ENCODE measurements around the gene CSF3.

The CSF3 gene

DNA sequence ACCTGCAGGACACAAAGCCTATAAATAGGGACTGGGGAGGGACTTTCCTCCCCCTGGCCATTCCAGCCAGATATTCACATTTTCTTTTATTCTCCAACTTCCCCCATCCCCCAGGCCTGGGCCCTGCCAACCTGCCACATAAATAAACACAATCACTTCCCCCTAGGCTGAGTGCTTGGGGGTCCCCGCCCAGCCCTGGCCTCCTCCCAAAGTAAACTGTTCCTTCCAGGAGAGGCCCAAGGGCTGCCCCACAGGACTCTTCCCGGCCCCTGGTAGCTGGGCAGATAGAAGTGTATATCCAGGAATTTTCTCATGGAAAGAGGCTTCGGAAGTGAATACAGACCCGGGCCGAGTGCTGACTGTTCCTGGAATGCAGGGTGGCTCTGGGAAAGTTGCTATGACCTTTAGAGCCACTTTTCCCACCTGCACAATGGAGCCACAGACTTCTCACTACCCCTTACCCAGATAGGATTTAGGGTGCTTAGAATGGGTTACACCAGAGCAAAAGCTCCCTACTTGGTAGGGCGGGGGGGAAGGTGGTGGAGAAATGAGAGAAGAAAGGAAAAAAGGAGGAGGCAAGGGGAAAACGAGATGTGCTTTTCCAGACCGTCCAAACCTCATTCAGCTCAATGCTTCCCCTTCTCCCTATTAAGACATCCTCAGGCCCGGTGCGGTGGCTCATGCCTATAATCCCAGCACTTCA lies 8.5 kb downstream of the CSF3 start:
- no peak for DNase-seq (ENCODE audit: low read depth in 2 of 3, low spot score in 1 of 3)

DNA sequence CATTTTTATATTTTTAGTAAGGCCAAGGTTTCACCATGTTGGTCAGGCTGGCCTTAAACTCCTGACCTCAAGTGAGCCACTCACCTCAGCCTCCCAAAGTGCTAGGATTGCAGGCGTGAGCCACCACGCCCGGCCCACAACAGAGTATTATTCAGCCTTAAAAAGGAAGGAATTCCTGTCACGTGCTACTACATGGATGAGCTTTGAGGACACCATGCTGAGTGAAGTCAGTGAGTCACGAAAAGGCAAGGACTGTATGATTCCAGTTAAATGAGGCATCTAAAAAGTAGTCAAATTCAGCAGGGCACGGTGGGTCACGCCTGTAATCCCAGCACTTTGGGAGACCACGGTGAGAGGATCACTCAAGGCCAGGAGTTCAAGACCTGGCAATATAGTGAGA lies 9.7 kb downstream of the CSF3 start:
- DNase-seq (ENCODE audit: low read depth in 2 of 3, low spot score in 1 of 3) = no peak

DNA sequence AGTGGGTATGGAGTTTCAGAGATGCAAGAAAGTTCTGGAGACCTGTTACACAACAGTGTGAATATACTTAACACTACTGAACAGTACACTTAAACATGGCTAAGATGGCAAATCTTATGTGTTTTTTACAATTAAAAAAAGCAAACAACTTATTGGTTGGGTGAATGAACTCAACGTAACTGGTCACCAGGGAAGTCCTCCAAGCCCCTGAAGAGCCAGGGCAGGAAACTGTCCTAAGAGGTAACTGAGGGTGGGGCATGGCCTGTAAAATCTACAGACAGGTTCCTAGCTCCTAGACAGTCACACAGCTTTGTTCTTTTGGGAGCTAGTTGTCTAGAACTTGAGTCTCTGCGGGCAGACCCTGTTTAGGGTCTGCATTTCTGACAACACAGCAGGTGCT lies 10.3 kb downstream of the CSF3 start:
- no peak for DNase-seq (ENCODE audit: low read depth in 2 of 3, low spot score in 1 of 3)

DNA sequence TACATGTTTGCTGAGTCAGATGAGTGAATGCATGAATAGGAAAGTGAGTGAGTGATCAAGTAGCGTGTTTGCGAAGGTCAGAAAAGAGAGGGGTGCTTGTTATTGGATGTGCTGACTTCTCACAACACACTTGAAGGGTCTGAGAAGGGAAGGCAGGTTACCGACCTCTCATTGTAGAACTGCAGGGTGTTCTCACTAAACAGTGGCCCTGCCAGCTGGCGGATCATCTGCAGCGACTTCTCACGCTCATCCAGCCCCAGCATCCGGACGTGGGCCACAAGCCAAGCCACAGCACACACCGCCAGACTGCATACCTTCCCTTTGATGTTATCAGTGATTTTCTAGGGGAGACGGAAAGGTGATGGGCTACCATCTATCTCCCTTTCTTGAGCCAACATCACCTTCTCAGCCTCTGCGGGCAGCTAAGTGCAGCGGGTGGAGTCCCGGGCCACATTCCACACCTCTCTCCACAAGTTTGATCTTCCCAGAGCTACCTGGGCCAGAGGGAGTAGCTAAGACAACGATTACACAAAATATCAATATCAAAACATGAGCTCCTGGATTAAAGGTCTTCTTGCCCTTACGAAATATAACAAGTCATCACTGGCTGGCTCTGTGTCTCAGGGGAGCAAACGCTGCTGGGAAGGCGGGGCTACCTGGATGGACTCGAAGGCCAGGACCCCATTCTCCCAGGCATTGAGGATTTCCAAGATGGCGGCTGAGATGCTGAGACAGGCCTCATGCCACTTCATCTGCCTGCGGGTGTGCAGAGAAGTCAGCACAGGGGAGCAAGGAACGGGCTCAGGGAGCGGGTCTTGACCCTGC lies 11.0 kb downstream of the CSF3 start:
- no peak for DNase-seq (ENCODE audit: low read depth in 2 of 3, low spot score in 1 of 3)

DNA sequence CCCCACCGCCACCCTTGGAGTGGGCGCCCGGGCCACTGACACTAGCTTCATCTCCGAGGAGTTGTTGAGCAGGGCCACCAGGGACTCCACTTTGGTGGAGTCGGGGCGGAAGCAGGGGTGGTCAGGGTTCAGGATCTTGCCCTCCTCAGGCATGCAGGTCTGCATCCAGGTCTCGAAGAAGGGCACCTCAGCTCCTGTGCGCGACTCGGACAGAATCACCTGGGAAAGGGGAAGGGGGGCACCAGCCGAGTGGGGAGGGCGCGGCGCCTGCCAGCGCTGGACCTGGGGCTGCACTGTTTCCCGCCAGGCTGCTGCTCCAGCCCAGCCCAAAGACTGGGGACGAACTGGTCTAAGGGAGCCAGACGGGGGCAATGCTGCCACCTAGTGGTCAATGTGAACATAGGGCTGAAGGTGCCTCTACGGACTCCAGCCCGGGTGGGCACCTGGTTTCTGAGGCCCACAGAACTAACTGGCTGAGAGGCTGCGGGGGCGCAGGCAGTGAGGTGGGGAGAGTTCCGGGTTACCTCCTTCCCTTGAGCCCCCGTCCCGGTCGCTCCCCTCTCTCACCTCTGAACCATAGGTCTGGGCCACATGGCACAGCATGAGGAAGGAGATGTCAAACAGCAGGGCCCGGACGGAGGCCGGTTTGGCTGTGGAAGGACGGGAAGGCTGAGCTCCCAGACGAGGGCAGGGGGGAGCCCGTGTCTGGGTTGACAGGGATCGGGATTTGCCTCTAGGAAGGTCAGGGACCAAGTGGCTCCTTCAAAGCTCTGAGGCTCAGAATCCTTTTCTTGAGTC lies 11.8 kb downstream of the CSF3 start:
- peak; percentile 55 to 71 (median 68) for DNase-seq (ENCODE audit: low read depth in 2 of 3, low spot score in 1 of 3)

DNA sequence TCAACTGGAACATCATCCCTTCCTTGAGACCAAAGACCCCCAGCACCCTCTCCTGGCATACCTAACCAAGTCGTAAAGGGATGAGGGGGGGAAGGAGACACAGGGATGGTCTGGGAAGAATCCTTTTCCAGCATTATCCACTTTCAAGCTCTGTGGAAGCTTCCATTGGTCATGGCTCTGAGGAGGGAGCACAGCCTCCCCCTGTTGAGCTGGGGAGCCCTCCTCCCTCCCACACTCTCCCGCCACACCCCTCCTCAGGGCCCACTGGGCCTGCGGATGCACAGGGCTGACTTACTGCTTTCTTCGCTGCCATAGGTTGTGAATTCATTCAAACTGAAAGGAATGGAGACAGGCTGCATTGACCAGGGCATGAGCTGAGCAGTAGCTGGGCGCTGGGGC lies 12.4 kb downstream of the CSF3 start:
- DNase-seq (ENCODE audit: low read depth in 2 of 3, low spot score in 1 of 3) = no peak

DNA sequence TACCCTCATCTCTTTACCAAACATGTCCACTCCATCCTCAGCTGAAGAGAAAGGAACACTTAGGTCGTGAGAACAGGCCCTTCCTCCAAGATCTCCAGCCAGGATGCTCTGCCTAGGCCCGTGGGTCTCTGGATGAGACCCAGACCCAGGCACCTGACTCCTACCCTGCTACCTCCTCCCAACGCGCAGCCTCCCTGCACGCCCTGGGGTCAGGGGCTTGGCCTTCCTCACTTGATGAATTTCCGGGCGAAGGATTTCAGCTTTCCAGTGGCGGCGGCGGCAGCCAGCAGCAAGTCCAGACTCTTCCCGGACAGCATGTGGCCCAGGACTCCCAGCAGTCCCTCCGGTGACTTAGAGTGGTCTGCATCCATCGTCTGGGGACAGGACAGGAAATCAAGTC lies 13.4 kb downstream of the CSF3 start:
- DNase-seq (ENCODE audit: low read depth in 2 of 3, low spot score in 1 of 3) = no peak

DNA sequence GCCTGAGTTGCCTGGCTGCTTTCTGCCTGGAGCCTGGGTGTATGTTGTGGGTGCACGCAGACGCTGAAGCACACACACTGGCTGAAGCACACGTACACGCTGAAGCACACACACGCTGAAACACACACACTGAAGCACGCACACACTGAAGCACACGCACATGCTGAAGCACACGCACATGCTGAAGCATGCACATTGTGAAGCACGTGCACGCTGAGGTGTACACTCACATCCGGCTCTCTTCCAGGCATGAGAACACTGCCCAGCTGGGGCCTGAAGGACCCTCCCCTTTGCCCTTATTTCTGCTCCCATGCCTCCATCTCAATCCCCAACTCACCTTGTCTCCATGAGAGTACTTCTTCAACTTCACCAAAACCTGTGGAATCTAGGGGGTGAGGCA lies 16.5 kb downstream of the CSF3 start:
- no peak for DNase-seq (ENCODE audit: low read depth in 2 of 3, low spot score in 1 of 3)

DNA sequence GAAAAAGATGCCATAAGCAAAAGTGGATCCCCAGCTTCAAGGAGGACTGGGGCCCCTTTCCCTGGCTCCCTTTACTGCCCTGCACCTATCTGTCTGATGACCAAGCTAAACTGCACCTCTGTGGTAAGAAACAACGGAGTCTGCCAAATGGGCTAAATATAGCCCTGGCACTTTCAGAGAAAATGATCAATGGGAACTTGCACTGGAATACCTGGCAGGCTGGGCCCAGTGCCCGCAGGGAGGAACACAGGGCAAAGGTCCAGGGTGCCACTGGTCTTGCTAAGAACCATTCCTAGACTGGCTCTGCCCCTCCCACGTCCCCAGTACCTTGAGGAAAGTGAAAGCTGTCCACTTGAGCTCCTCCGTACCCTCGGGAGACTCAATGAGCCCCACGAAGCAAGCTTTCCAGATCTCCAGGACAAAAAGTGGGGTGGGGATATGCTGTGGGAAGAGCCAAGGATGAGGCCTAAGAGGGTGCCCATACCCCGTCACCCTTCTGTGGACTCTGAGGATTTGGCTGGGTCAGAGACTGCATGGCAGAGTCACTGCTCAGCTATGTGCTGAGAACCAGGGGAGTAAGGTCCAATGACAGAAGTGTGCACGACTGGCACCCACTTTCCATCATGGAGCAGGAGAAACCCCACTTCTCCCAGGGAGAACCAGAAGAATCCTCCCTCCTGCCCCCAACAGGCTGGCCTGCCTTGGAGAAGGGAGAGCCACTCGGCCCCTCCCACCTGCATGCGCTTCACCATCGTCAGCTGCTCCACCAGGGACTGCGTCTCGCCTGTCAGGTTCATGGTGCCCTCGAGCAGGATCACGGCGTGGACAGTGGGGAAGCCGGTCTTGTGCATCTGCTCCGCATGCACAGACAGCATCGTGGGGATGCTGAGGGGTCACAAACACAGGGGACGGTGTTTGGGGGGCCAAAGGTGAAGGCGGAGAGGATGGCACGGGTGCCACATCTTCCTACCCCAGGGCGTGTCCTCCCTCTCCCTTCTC lies 17.4 kb downstream of the CSF3 start:
- no peak for DNase-seq (ENCODE audit: low read depth in 2 of 3, low spot score in 1 of 3)

DNA sequence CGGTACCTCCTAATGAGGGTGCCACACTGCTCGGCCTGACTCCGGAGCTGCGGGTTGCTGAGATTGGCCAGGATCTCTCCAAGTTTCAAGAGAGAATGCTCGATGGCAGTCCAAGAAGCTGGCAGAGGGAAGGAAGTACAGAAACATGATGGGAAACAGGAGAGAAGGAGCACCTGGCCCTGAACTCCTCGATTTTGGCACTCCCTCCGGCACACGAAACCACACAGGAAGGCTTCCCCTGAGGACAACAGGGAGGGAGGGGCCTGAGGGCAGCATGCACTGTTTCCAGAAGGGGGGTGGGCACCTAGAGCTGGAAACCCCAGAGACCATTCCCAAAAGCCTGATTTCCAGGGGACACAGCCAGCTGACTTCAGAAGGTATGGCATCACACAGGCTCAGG lies 18.1 kb downstream of the CSF3 start:
- no peak for DNase-seq (ENCODE audit: low read depth in 2 of 3, low spot score in 1 of 3)

DNA sequence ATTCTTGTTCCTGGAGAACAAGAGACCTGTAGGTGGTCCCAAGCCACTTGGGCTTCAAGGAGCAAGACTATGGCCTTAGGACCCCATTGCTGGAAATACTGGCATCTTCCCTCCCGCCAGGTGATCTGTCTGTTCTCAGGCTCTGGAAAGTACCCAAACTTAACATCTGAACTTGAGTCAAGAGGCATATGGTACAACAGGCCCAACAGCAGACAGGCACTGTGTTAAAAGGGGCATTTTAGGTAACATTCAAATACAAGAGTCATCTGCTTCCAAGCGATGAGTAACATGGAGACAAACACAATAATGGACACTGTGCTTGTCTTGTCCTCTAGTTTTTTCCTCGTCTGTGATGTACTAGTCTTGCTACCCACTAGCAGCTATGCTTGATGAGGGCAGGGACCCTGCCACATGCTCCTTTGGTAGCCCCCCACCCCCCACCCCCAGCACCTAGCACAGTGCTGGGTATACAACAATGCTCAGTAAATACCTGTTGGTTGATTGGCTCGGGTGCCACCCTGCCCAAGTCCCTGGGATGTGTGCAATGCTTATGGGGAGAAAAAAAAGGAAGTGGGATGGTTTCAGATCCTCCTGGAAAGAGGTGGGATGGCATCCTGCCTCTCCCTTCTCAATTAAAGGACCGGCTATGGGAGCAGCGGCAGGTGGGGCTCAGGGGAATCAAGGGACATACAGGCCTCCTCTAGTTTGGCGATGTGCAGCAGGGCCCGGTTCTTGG lies 19.4 kb downstream of the CSF3 start:
- no peak for DNase-seq (ENCODE audit: low read depth in 2 of 3, low spot score in 1 of 3)

DNA sequence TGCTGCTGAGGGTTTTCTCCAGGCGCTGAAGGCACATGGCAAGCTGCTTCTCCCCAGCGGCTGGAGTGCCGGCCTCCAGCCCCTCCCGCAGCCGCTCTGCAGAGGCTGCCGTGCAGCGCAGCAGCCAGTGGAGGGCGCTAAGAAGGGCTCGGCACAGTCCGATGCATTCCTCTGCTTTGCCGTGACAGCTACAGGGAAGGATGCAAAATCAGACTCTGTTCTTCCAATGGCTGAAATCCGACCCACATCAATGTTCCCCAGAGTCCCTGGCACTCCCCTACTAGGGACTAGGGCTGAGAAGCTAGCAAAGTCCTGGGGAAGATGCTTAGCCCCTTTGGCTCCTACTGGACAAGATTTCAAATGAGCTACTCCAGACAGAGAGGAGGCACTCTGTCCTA lies 19.9 kb downstream of the CSF3 start:
- no peak for DNase-seq (ENCODE audit: low read depth in 2 of 3, low spot score in 1 of 3)

DNA sequence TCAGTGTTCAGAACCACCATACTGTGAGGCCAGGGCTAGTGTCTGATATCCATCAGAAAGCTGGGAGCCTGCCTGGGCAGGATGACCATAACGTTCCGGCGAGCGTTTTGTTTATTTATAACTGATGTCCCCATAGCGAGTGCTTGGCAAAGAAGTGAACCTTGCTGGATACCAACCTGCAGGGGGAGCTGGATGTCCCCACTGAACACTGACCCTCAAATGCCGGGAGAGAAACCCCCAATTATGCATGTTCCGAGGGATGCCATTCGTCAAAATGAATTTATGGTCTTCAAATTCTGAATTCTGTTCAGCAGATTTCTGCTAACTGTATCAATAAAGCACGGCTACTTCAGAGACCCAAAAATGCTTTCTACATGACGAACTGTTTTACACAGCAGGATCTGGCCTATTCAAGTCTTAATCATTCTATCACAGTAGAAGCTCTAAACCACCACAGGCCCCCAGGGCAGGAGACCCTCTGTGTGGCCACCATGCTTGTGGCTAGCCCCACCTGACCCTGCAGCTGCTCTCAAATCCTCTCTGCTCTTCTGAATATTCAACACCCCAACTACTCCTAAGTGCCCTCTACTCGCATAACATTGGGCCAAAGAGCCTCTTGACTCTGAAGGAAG lies 23.8 kb downstream of the CSF3 start:
- DNase-seq (ENCODE audit: low read depth in 2 of 3, low spot score in 1 of 3) = no peak

DNA sequence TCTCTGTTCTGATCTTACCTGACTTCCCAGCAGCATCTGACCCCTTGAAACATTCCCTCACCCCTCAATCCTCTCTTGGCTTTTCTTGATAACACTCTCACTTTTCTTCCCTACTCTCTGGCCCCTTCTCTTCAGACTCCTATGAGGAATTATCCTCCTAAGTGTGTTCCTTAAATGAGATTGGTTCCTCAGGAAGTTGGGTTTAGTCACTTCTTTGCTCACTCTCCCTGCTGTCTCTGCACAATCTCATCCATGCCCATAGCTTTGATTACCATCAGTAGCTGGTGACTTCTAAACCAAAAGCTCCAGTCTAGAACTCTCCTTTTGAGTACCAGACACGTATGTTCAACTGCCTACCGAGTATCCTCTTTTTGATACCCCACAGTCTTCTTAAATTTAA lies 26.0 kb downstream of the CSF3 start:
- DNase-seq (ENCODE audit: low read depth in 2 of 3, low spot score in 1 of 3) = no peak

DNA sequence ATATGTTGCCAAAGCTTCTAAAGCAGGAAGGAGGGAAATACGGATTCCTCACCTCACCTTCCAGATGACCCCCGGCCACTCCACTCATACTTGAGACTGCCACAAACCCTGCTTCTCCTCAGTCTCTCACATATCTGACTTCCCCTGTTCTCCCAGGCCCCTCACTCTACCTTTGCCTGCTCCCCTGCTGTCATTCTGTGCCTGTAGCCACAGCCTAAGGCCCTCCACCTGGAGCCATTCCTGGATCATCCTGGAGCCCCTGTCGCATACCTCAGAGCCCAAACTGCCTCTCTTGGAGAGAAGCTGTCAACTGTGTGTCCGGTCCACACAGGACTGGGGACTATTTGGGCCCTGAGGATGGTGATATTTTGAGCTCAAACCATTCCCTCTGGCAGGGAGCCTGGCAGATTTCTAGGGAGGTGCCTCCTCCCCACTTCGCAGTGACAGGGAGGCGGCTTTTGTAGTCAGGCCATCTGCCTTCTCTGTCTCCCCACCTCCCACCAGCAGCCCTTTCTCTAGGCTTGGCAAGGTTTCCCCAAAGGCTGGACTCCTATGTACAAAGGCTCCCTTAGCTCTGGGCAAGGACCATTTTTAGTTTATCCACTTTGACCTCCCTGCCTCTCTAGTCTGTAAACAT lies 41.3 kb downstream of the CSF3 start:
- no peak for DNase-seq (ENCODE audit: low read depth in 2 of 3, low spot score in 1 of 3)

DNA sequence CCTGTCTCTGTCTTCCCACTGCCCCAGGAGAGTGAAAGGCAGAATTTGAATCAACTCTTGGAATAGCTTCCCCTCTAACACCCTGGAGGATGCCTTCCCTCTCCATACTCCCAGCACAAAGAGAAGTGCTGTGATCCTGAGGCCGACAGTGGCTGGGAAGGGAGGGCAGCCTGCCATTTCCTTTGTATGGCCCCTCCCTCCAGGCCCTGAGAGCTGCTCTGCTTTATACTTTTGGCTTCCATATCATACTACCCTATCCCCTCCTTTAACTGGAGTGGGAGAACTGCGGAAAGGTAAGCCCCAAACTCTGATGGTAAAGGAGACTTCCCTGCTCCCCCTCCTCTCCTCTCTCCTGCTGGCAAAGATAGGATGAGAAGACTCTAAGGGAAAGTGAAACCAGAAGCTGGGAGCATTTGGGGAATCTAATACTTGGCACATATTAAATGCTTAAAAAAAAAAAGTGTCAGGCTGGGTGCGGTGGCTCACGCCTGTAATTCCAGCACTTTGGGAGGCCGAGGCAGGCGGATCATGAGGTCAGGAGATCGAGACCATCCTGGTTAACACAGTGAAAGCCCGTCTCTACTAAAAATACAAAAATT lies 43.0 kb downstream of the CSF3 start:
- DNase-seq (ENCODE audit: low read depth in 2 of 3, low spot score in 1 of 3) = no peak

DNA sequence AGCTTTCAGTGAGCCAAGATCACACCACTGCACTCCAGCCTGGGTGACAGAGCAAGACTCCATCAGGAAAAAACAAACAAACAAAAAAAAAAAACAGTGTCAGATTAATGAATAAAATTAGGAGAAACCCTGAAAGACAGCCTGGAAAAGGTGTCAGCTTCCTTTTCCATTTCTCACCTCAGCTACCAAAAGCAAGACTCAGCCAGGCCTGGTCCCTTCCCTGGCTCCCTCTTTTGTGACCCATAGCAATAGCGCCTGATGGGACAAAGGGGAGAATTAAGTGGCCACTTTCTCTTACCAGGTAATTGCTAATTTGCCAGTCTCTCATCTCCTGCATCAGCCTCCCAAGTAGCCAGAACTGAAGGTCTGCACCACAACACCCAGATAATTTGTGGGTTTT lies 43.6 kb downstream of the CSF3 start:
- no peak for DNase-seq (ENCODE audit: low read depth in 2 of 3, low spot score in 1 of 3)

DNA sequence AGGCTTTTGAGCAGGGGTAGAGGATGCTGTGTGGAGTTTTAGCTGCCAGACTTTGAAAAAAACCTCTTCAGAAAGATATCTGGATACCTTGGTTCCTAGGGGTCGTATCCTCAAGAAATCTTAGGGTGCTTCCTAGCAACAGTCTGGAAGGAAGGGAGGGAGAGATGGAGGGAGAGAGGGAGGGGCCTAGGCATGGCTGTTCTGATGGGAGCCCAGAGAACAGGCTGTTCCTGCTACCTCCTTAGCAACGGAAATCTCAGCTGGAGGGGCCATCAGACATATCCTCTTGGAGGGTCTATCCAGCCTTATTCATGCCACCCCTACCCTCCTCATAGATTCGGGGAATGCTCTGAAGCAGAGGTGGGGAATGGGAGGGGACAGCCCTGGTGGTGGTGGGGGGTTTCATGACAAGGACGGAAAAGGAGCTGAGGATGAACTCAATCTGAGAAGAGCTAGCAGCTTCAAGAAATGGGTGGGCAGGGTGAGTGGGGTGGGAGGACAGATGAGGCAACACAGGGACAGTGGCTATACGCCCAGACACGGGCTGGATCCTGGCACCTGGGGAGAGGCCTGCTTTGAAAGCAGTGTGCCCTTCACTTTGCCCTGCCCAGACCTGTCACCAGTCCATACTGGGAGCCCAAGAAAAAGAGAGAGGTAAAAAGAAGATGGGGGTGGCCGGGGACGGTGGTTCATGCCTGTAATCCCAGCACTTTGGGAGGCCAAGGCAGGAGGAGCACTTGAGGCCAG lies 44.7 kb downstream of the CSF3 start:
- no peak for DNase-seq (ENCODE audit: low read depth in 2 of 3, low spot score in 1 of 3)

Measured in stimulated activated CD4-positive, alpha-beta T cell treated with anti-CD3 and anti-CD28 coated beads, Interleukin-12 subunit alpha, Interleukin-12 subunit beta, amount 100 ng/mL, for 48 hours (primary cell).